Epidermal melanocyte (primary cell): ENCODE results near the gene LCA5L.

Experiments
- DNase-seq: peaks from one replicate; pipeline ENCODE4 v3.0.0; 2011; ENCODE audit warnings: low spot score; ENCODE audit not compliant: insufficient read length

The LCA5L gene

DNA sequence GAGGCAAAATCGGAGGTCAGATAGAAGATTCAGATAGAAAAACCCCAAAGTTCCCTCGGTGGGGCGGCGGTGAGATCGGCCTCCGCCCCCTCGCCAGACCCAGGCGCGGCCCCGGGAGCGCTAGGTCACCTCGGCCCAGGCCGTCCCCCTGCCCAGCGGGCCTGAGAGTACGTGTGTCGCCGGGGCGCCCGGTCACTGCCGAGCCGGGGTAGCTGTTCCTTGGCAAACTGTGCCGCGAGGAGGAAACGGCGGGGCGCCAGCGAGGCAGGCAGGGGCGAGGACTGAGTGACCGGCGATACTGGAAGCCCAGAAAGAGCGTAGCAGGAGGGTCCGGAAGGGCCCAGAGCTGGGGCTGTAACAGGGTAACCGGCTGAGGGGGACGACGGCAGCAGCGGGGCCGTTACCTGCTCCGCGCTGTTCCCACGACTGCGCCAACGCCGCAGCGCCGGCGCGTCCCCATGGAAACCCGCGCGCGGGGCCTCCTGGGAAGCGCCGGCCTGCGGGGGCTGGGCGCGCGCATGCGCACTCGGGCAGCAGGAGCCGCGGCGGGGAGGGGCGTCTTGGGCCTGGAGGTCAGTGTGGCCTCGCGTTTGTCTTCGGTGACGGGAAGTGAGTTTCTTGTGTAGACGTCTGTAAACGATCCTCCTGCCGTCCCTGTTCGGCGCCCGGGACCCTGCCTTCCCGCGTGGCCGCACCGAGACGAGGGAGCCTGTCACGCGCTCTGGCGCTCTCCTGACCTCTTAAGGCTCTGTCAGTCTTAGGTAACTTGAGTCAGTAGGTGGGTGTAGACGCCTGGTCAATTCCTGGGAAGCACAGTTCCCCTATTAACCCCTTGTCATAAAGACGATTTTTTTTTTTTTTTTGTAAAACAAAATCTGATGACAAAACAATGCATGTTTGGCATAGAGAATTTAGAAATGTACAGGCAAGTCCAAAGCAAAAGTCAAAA lies at the start of gene LCA5L:
Gene LCA5L (minus strand): TSS at position 458 of the 949 bp plus-strand sequence. CDS start 17,285 bp downstream, outside the sequence.
- peak; percentile 90 for DNase-seq

DNA sequence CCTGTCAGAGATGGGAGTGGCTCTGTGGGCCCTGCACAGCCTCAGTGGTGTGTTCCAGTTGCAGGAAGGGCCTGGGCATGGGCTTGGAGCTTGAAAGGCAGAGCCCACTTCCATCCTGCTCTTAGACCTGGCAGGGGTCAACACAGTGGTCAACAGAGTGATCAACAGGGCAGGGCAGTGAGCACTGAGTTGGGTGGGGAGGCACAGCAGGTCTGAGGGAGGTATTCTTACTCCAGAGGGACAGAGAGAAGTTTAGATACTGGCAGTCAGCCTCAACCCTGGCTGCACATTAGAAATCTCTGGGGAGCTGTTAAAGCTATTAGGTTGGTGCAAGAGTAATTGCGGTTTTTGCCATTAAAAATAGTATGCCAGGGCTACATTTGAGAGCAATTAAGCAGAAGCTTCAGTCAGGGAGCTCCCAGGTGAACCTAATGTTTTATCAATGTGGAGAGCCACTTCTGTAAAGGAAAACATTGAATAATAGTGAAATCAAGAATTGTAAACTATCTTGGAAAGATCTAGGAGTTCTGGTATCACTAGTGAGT lies 43.9 kb upstream of the LCA5L start:
- no peak for DNase-seq

DNA sequence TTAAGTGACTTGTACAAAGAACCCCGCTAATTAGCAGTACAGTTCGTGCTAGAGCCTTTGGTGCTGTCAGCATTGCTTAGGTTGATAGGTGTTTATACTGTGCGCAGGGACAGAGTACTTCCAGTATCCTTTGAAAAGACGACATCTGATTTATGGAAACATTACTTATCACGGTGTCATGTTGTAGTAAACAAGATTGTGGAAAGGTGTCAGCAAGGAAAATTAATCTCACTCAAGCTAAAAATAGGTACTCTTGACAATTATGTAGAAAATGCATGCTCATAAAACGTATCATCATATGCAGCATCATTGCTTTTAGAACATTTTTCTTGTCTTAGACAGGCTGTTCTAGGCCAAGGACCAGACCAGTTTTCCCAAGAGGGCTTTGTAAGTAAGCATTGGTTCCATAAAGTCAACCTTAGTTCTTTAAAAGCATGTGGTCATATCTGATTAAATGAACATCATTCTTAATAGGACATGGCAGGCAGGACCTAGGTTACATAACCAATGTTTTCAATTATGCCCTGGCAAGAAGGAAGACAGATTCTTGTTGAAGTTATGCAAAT lies 39.2 kb upstream of the LCA5L start:
- DNase-seq, result no peak

DNA sequence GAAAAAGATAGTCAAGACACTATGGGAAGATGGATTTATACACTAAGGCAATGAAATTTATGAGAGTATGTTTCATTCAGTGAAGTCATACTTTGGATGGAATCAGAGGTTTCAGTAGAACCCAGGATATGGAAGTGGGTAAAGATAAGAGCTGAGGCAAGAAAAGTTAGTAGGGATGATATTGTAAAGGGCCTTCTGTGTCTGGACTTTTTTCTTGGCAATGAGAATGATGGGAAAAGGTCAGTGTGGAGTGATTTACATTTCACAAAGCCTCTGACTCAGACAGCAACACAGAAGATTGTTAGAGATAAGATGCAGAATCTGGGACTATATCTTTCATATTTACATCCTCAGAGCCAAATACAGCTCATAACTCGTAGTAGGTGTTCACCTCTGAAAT lies 38.3 kb upstream of the LCA5L start:
- no peak for DNase-seq

DNA sequence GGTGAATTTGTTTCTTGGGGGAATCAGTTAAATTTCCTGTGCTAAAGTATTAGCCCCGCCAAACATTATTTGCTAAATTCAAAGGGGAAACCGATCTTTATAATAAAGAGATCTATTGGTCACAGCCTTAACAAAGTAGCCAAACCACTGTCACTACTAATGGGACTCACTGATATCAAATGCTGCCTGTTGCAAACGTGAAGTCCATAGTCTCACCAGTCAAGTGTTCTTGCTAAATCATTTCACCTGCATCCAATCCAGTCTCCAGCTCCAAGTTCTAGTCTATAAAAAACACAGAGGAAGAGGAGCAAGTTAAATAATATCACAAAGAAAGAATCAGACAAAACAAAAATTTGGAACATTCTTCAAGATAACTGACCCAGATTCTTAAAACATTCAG lies 36.3 kb upstream of the LCA5L start:
- no peak for DNase-seq

DNA sequence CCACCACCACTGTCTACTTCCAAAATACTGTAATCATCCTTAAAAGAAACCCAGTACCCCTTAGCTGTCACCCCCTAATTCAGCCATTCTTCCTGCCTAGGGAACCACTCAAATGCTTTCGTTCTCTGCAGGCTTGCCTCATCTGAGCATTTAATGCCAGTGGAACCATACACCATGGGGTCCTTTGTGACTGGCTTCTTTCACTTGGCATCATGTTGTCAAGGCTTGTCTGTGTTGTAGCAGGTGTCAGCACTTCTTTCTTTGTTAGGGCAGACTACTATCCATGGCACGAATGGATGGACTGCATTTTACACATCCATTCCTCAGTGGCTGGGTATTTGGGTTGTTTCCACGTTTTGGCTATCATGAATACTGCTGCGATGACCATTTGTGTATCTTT lies 34.7 kb upstream of the LCA5L start:
- no peak for DNase-seq

DNA sequence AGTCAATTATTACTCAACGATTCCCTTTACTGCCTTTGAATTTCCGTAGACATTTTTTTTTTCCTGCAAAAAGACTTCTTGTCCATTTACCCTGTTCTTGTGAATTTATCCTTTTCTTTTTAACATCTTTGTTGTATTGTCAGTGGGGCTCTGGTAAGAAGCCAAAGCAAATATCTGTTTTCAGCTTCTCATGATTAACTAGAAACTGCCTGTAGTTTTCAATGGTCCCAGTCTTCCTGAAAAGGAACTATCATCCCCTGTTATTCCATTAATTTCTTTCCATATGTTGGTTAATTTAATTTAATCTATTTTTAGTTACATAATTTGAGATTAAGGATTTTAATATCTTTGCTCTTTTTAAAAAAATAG lies 34.2 kb upstream of the LCA5L start:
- no peak for DNase-seq

DNA sequence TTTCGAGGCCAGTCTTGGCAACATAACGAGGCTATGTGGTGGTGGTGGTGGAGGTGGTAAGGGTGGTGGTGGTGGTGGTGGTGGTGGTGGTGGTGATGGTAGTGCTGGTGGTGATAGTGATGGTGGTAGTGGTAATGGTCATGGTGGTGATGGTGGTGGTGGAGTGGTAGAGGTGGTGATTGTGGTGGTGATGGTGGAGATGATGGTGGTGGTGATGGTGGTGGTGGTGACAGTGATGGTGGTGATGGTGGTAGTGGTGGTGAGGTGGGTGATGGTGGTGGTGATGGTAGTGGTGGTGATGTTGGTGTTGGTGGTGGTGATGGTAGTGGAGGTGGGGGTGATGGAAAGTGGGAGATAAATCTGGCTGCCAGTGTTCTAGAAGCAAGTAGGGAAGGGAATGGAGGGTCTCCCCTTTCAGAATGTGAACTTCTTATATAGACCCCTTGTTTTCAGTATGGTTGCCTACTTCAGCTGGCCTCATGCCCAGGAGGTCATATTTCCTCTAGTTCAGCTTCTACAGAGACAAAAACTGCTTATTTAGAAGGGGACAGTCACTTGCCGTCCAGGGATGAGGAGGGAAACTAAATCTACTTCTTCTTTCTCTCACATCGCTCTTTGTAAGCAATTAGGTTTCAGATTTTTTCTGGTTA lies 33.7 kb upstream of the LCA5L start:
- no peak for DNase-seq

DNA sequence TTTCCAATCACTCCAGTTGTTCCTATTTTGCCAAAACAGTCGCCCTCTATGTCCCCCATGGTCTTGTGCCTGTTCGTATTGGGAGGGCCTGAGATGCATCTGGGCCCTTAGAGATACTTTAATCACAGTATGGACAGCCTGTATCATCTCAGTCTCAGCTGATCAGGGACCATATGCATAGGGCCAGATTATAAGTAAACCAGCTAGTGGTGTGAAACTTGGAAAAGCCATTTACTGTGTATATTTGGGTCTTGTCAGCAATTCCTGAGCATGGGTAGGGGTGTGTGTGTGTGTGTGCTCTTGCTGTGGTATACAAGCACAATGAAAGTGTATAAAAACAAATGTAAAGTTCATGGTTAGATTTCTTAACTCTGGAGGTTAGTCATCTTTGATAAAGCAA lies 29.0 kb upstream of the LCA5L start:
- no peak for DNase-seq

DNA sequence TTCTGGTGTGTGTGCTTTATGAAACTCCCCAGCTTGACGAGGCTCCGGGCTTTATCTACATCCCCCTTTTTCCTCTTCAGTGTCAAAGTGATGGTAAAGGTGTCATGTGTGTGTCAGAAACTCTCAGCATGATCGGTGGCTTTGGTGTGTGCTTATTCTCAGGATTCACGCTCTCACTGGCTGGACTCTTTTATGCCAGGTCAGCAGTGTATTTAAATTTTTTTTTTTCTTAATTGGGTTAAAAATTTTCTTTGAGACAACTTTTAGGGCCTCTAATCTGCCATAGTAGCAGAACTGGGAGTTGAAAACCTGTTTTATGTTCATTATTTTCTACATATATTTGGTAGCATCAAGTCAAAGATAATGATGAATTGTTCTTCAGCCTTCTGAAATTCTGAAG lies 27.2 kb upstream of the LCA5L start:
- DNase-seq, result no peak

DNA sequence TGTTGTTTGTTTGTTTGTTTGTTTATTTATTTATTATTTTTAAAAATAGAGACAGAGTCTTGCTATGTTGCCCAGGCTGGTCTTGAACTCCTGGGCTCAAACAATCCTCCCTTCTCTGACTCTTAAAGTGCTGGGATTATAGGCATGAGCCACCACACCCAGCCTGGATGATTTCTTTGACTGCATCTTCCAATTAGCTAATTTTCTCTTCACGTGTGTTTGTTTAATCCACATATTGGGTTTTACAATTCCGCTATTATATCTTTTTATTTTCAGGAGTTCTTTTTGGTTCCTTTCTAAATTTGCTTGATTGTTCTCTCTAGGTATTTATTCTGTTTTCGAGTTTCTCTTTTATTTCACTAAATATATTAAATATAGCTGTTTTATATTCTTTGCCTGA lies 26.0 kb upstream of the LCA5L start:
- no peak for DNase-seq

DNA sequence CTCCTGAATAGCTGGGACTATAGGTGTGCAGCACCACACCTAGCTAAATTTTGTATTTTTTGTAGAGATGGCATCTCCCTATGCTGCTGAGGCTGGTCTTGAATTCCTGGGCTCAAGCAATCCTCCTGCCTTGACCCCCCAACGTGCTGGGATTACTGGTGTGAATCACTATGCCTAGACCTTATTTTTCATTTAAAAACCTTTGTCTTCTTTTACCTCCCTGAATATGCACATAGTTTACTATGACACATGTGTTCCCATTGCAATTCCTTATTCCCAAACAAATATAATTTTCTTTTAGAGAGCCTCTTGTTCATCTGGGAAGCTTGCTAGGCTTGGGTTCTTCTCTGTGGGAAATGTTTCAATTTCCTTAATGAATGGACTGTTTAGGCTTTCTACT lies 23.0 kb upstream of the LCA5L start:
- DNase-seq, result no peak

DNA sequence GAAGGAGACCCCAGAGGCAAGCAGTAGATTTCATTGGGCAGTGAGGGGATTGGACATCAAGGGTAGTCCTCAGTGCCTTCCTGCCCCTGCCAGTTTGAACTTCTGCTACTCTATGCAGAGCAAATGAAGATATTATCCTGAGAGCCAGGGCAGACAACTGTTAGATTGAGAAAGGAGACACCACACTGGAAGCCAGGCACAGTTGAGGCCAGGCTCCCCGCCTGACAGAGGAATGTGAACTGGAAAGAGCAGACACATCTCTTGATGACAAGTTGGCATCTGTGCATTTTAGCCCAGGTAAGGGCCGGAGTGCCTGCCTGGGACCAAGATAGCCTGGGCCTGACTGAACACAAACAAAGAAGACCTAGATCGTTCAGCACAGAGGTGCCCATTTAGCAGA lies 22.2 kb upstream of the LCA5L start:
- DNase-seq, result no peak

DNA sequence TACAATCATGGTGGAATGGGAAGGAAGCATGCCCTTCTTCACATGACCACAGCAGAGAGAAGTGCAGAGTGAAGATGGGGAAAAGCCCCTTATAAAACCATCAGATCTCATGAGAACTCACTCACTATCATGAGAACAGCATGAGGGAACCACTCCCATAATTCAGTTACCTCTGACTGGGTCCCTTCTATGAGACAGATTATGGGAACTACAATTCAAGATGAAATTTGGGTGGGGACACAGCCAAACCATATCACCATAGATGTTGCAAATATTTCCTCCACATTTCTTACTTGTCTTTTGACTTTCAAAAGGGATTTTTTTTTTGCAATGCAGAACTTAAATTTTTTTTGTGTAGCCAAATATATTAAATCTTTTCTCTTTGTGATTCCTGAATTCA lies 21.0 kb upstream of the LCA5L start:
- no peak for DNase-seq

DNA sequence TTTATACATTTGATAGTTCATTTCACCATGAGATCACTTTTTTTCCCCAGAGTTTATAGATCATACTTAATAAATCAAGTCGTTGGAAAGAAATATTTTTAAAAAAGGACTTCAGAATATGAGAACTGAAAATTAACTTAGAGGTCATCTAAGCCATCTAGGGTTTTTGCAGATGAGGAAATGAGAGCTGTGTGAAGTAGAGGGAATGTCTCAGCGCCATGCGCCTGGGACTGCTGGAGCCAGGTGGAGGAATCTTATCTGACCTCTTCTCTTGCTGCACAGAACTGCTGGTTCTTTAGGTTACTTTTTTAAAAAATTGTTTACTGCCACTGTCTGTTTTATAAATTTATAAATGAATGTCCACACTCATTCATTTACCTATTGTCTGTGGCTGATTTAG lies 17.7 kb upstream of the LCA5L start:
- DNase-seq, result no peak

DNA sequence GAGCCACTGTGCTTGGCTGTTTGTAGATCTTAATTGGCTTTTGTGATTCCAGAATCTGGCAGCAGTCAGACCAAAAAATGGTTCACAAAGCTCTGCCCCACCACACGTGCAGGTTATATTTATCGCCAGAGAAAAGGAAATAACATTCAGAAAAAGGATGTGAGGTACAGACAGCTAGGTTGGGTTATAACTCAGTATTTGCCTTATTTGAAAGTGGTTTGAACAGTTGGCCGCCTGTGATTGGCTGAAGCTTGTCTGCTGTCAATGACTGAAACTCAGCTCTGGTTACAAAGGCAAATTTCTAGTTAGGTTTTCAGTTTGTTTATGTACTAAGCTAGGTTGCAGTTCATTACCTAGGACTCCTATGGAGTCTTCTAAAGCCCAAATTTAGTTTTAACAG lies 15.8 kb upstream of the LCA5L start:
- no peak for DNase-seq

DNA sequence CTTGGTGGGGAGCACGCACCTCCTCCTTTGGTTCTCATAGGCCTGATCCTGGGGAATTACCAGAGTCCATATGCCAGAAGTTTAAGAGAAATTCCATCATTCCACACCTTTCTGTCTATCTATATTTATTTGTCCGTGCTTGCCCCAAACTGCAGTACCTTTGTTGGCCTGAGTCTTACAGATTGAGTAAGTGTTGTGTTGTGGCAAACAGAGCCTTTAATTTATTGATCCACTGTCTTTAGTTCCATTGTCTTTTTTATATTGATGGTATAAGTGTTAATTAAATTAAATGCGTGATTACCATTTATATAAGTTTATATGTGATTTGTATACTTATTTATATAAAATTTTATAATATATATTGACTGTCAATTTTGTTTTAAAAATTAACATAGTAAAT lies 11.1 kb upstream of the LCA5L start:
- DNase-seq, result no peak

DNA sequence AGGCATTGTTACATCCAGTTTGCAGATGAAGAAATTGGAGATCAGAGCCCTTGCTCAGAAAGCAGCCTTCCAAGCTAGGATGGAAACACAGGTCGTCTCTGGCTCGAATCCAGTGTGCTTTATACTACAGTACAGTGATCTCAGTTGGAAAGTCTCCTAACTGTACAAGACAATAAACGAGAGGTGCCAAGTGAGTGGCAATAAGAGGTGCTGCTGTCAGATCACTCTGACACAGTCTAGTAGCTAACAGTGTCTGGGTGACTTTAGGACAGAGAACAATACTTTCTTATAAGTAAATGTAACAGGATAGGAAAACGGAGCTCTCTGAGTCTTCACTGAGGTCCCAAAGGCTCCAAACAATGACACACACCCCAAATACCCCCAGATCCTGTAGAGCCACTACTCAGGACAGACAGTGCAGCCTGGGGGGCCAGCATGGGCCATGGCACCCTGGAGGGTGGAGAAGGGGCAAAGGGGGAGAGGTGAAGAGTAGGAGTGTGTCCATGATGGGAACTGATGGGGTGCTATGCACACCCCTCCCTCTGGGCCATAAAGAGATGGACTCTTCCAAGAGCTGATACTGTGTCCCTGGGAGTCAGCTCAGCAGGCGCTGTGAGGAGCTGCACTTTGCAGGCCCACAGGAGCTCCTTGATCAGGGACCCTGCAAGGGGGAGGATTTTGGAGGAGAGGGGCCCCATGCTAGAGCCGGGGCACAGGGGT lies 9.5 kb upstream of the LCA5L start:
- no peak for DNase-seq

DNA sequence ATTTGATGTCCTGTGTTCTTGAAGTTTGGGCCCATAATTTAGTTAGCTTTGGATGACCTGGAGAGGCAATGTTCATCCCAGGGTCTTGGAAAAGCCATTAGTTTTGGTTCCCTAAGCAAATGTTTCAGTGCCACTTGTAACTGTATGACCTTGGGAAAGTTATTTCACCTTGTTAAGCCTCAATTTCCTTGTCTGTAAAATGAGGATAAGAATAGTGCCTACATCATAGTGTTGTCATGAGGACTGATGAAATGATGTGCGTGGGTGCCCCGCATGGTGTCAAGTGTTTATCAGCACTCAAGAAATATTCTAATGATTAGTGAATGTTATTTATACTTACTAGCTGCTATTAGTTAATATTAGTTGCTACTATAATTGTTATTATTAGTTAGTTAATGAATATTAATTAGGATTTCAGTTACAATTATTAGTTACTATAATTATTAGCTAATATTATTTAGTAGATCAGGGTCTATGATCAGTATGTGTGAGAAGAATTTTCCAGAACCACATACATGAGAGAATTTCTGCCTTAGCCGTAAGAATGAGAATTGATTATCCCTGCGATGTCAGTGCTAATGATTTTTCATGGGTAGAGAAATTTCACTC lies 8.1 kb upstream of the LCA5L start:
- no peak for DNase-seq

DNA sequence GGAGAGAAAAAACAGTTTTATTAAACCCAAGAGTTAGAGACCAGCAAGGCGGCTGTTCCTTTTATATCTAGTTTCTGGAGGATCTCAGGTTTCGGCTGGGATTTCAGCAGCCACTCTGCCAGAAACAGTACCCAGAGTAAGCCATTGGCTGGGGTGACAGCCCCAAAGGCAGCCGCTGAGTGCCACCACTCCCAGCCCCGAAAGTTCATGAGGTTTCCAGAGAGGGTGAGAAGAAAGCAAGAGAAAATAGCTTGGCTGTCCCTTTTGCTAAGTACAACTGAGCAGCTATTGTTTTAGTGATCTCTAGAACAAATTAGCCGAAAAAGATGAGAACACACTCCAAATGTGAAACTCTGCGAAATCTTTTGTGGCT lies 7.4 kb upstream of the LCA5L start:
- no peak for DNase-seq

DNA sequence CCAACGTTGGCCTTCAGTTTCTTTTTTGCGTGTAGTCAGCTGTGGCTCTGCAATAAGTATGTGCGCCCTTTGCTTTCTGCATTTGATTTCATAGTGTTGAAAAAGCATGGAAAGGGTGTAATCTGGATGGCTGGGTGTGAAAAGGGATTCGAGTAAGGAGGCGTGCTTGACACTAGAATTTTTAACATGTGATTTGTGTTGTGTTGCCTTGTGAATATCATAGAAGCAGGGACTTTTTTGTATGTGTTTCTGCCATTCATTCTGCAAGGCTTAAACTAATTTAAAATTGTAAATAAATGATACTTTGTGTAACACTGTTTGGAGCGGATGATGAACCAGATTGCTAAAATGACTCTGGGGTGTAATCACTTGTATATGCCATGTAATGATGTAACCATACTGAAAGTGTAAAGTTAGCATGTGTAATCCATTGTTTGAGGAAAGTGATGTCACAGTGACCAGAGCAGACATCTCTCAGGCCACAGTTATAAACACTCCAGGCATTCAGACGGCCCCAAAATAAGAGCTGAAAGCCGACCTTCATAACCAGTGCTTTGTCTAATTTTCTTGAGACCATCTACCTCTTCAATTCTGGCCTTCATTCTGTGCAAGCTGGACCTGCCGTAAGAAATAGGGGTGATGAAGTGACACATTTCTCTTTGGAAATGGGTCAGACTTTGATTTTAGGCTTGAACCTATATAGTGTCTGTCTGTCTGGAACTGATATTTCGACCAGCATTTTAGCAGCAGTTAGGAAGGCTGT lies 6.8 kb upstream of the LCA5L start:
- no peak for DNase-seq
